GM23338 (cell line): ENCODE measurements around the gene NR3C1.

Experiments
- CREB1 ChIP-seq: fragments of 250-450 bp; sonication (Bioruptor Pico); IDR thresholded peaks from 2 replicates; pipeline ENCODE4 v1.5.0; 2020; ENCODE audit warnings: low read depth, mild to moderate bottlenecking, moderate library complexity
- EZH2 ChIP-seq: fragments of 200-600 bp; sonication (generic); IDR thresholded peaks from one replicate; pipeline ENCODE4 v1.8.0; 2017; ENCODE audit warnings: antibody characterized with exemption, mild to moderate bottlenecking, low read depth; ENCODE audit not compliant: unreplicated experiment
- EZH2phosphoT487 ChIP-seq: fragments of 200-600 bp; sonication (generic); IDR thresholded peaks from one replicate; pipeline ENCODE4 v1.8.1; 2018; ENCODE audit warnings: antibody characterized with exemption; ENCODE audit not compliant: unreplicated experiment
- JUNB ChIP-seq: IDR thresholded peaks from one replicate; pipeline ENCODE4 v1.6.1; 2016; ENCODE audit warnings: antibody characterized with exemption; ENCODE audit not compliant: unreplicated experiment
- POLR2AphosphoS5 ChIP-seq: IDR thresholded peaks from 2 replicates; pipeline ENCODE4 v1.6.1; 2016; ENCODE audit warnings: antibody characterized with exemption, low read depth
- ZNF114 ChIP-seq: fragments of 250-450 bp; sonication (Bioruptor Pico); IDR thresholded peaks from 2 replicates; pipeline ENCODE4 v1.5.0; 2020; ENCODE audit warnings: mild to moderate bottlenecking, moderate library complexity
- TF ChIP-seq, protein P1 (sequence below), 2 experiments: fragments of 200-600 bp in 1 of 2; sonication (generic) in 1 of 2; conservative IDR thresholded peaks; 2 replicates each; pipeline versions ENCODE4 v1.5.1 to v1.6.1; 2016 to 2017; ENCODE audit warnings: antibody characterized with exemption in 2 of 2, low read depth in 2 of 2, mild to moderate bottlenecking in 2 of 2, moderate library complexity in 1 of 2
- TF ChIP-seq, protein P2 (sequence below): IDR thresholded peaks from one replicate; pipeline ENCODE4 v1.6.1; 2018; ENCODE audit warnings: antibody characterized with exemption; ENCODE audit not compliant: unreplicated experiment
- TF ChIP-seq, protein P3 (sequence below): IDR thresholded peaks from 2 replicates; pipeline ENCODE4 v1.6.1; 2016; ENCODE audit warnings: antibody characterized with exemption
- TF ChIP-seq, protein P4 (sequence below): fragments of 250-450 bp; sonication (Bioruptor Pico); IDR thresholded peaks from 2 replicates; pipeline ENCODE4 v1.5.0; 2020; ENCODE audit warnings: mild to moderate bottlenecking, moderate library complexity

DNA sequence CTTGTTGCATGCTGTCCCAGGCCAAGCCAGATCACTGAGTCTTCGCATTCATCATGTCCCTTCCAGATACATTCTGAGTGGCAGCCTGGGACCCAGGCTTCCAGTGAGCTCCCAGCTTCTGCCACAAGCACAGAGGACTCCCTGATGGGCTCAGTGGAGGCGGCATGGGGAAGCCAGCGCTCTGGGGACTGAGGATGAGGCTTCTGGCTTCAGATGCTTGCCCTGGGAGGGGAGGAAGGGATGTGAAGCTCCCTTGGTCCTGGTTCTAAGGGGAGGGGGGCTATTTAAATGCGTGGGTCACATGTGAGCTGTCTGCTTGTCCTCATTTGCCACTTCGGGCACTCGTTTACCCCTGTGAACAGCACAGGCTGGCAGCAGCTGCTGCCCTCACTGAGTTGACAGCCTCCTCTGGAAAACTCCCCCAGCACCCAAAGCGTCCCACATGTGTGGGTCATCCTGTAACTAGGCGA, 174.0 kb downstream of the NR3C1 start:
- TF ChIP-seq, protein P1, sequence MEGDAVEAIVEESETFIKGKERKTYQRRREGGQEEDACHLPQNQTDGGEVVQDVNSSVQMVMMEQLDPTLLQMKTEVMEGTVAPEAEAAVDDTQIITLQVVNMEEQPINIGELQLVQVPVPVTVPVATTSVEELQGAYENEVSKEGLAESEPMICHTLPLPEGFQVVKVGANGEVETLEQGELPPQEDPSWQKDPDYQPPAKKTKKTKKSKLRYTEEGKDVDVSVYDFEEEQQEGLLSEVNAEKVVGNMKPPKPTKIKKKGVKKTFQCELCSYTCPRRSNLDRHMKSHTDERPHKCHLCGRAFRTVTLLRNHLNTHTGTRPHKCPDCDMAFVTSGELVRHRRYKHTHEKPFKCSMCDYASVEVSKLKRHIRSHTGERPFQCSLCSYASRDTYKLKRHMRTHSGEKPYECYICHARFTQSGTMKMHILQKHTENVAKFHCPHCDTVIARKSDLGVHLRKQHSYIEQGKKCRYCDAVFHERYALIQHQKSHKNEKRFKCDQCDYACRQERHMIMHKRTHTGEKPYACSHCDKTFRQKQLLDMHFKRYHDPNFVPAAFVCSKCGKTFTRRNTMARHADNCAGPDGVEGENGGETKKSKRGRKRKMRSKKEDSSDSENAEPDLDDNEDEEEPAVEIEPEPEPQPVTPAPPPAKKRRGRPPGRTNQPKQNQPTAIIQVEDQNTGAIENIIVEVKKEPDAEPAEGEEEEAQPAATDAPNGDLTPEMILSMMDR (conservative IDR thresholded peaks at IDR 0.05; ENCODE audit: low read depth in 2 of 2), result no peak
- TF ChIP-seq EZH2, result no peak
- TF ChIP-seq, protein P2, sequence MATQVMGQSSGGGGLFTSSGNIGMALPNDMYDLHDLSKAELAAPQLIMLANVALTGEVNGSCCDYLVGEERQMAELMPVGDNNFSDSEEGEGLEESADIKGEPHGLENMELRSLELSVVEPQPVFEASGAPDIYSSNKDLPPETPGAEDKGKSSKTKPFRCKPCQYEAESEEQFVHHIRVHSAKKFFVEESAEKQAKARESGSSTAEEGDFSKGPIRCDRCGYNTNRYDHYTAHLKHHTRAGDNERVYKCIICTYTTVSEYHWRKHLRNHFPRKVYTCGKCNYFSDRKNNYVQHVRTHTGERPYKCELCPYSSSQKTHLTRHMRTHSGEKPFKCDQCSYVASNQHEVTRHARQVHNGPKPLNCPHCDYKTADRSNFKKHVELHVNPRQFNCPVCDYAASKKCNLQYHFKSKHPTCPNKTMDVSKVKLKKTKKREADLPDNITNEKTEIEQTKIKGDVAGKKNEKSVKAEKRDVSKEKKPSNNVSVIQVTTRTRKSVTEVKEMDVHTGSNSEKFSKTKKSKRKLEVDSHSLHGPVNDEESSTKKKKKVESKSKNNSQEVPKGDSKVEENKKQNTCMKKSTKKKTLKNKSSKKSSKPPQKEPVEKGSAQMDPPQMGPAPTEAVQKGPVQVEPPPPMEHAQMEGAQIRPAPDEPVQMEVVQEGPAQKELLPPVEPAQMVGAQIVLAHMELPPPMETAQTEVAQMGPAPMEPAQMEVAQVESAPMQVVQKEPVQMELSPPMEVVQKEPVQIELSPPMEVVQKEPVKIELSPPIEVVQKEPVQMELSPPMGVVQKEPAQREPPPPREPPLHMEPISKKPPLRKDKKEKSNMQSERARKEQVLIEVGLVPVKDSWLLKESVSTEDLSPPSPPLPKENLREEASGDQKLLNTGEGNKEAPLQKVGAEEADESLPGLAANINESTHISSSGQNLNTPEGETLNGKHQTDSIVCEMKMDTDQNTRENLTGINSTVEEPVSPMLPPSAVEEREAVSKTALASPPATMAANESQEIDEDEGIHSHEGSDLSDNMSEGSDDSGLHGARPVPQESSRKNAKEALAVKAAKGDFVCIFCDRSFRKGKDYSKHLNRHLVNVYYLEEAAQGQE, result no peak
- TF ChIP-seq CREB1 (CRISPR knock-in tag), result no peak
- TF ChIP-seq POLR2AphosphoS5, result no peak
- TF ChIP-seq, protein P3, sequence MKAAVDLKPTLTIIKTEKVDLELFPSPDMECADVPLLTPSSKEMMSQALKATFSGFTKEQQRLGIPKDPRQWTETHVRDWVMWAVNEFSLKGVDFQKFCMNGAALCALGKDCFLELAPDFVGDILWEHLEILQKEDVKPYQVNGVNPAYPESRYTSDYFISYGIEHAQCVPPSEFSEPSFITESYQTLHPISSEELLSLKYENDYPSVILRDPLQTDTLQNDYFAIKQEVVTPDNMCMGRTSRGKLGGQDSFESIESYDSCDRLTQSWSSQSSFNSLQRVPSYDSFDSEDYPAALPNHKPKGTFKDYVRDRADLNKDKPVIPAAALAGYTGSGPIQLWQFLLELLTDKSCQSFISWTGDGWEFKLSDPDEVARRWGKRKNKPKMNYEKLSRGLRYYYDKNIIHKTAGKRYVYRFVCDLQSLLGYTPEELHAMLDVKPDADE, result no peak
- no peak for TF ChIP-seq JUNB
- no peak for TF ChIP-seq EZH2phosphoT487
- TF ChIP-seq, protein P4, sequence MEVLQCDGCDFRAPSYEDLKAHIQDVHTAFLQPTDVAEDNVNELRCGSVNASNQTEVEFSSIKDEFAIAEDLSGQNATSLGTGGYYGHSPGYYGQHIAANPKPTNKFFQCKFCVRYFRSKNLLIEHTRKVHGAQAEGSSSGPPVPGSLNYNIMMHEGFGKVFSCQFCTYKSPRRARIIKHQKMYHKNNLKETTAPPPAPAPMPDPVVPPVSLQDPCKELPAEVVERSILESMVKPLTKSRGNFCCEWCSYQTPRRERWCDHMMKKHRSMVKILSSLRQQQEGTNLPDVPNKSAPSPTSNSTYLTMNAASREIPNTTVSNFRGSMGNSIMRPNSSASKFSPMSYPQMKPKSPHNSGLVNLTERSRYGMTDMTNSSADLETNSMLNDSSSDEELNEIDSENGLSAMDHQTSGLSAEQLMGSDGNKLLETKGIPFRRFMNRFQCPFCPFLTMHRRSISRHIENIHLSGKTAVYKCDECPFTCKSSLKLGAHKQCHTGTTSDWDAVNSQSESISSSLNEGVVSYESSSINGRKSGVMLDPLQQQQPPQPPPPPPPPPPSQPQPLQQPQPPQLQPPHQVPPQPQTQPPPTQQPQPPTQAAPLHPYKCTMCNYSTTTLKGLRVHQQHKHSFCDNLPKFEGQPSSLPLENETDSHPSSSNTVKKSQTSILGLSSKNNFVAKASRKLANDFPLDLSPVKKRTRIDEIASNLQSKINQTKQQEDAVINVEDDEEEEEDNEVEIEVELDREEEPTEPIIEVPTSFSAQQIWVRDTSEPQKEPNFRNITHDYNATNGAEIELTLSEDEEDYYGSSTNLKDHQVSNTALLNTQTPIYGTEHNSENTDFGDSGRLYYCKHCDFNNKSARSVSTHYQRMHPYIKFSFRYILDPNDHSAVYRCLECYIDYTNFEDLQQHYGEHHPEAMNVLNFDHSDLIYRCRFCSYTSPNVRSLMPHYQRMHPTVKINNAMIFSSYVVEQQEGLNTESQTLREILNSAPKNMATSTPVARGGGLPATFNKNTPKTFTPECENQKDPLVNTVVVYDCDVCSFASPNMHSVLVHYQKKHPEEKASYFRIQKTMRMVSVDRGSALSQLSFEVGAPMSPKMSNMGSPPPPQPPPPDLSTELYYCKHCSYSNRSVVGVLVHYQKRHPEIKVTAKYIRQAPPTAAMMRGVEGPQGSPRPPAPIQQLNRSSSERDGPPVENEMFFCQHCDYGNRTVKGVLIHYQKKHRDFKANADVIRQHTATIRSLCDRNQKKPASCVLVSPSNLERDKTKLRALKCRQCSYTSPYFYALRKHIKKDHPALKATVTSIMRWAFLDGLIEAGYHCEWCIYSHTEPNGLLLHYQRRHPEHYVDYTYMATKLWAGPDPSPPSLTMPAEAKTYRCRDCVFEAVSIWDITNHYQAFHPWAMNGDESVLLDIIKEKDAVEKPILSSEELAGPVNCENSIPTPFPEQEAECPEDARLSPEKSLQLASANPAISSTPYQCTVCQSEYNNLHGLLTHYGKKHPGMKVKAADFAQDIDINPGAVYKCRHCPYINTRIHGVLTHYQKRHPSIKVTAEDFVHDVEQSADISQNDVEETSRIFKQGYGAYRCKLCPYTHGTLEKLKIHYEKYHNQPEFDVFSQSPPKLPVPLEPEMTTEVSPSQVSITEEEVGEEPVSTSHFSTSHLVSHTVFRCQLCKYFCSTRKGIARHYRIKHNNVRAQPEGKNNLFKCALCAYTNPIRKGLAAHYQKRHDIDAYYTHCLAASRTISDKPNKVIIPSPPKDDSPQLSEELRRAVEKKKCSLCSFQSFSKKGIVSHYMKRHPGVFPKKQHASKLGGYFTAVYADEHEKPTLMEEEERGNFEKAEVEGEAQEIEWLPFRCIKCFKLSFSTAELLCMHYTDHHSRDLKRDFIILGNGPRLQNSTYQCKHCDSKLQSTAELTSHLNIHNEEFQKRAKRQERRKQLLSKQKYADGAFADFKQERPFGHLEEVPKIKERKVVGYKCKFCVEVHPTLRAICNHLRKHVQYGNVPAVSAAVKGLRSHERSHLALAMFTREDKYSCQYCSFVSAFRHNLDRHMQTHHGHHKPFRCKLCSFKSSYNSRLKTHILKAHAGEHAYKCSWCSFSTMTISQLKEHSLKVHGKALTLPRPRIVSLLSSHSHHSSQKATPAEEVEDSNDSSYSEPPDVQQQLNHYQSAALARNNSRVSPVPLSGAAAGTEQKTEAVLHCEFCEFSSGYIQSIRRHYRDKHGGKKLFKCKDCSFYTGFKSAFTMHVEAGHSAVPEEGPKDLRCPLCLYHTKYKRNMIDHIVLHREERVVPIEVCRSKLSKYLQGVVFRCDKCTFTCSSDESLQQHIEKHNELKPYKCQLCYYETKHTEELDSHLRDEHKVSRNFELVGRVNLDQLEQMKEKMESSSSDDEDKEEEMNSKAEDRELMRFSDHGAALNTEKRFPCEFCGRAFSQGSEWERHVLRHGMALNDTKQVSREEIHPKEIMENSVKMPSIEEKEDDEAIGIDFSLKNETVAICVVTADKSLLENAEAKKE (CRISPR knock-in tag), result no peak
- no peak for TF ChIP-seq ZNF114 (CRISPR knock-in tag)
